H9 (cell line): Measurements from ENCODE around the gene SNAP47. TPM values are rescaled to one million over a fixed set of nuclear protein-coding genes. Genes with fewer than 3 reads are reported as not detected.

Source experiments
- DNase-seq: peaks from one replicate; pipeline ENCODE4 v3.0.0-alpha.2; 2017
- H2AFZ ChIP-seq: one replicate; pipeline ENCODE4 v1.6.1; 2013; ENCODE audit warnings: mild to moderate bottlenecking, low read length, control low read depth, moderate library complexity
- H2AK5ac ChIP-seq: 2 replicates; pipeline ENCODE4 v1.6.1; 2013; ENCODE audit warnings: low read length, control low read depth, mixed read lengths; ENCODE audit not compliant: insufficient read length
- H2BK120ac ChIP-seq: one replicate; pipeline ENCODE4 v1.6.1; 2013; ENCODE audit warnings: low read depth, mild to moderate bottlenecking, low read length, control low read depth, inconsistent platforms; ENCODE audit not compliant: poor library complexity, severe bottlenecking
- H2BK12ac ChIP-seq: 2 replicates; pipeline ENCODE4 v1.6.1; 2013; ENCODE audit warnings: low read length, control low read depth, mixed read lengths, low read depth; ENCODE audit not compliant: insufficient read length
- H2BK15ac ChIP-seq: 2 replicates; pipeline ENCODE4 v1.6.1; 2013; ENCODE audit warnings: low read depth, low read length, control low read depth
- H2BK20ac ChIP-seq: one replicate; pipeline ENCODE4 v1.6.1; 2013; ENCODE audit warnings: low read depth, mild to moderate bottlenecking, low read length, control low read depth, inconsistent platforms; ENCODE audit not compliant: poor library complexity, severe bottlenecking
- H2BK5ac ChIP-seq: 2 replicates; pipeline ENCODE4 v1.6.1; 2013; ENCODE audit warnings: low read length, control low read depth, mixed read lengths; ENCODE audit not compliant: insufficient read length
- H3K14ac ChIP-seq: 2 replicates; pipeline ENCODE4 v1.6.1; 2013; ENCODE audit warnings: low read length, control low read depth; ENCODE audit not compliant: insufficient read depth
- H3K18ac ChIP-seq: 2 replicates; pipeline ENCODE4 v1.6.1; 2013; ENCODE audit warnings: low read depth, mild to moderate bottlenecking, mixed read lengths, low read length, control low read depth; ENCODE audit not compliant: insufficient read length
- H3K23ac ChIP-seq: 2 replicates; pipeline ENCODE4 v1.6.1; 2013; ENCODE audit warnings: low read length, control low read depth, mixed read lengths, low read depth; ENCODE audit not compliant: insufficient read length
- H3K23me2 ChIP-seq: 2 replicates; pipeline ENCODE4 v1.6.1; 2013; ENCODE audit warnings: low read depth, mild to moderate bottlenecking, mixed read lengths, low read length, control low read depth; ENCODE audit not compliant: insufficient read length, poor library complexity, severe bottlenecking
- H3K27ac ChIP-seq: 2 replicates; pipeline ENCODE4 v1.5.1; 2013; ENCODE audit warnings: low read length, control low read depth, mixed read lengths, low read depth; ENCODE audit not compliant: insufficient read length
- H3K27me3 ChIP-seq: 2 replicates; pipeline ENCODE4 v1.6.1; 2013; ENCODE audit warnings: low read length, control low read depth, inconsistent platforms; ENCODE audit not compliant: insufficient read depth
- H3K4ac ChIP-seq: 2 replicates; pipeline ENCODE4 v1.6.1; 2013; ENCODE audit warnings: low read depth, mild to moderate bottlenecking, control low read depth, inconsistent platforms, low read length, moderate library complexity
- H3K4me1 ChIP-seq: 2 replicates; pipeline ENCODE4 v1.6.1; 2013; ENCODE audit warnings: low read length, control low read depth, inconsistent platforms; ENCODE audit not compliant: insufficient read depth
- H3K4me2 ChIP-seq: 2 replicates; pipeline ENCODE4 v1.6.1; 2013; ENCODE audit warnings: low read length, control low read depth, mixed read lengths; ENCODE audit not compliant: insufficient read length, insufficient read depth
- H3K56ac ChIP-seq: 2 replicates; pipeline ENCODE4 v1.6.1; 2013; ENCODE audit warnings: low read depth, mild to moderate bottlenecking, mixed read lengths, low read length, control low read depth; ENCODE audit not compliant: insufficient read length
- H3K79me1 ChIP-seq: 2 replicates; pipeline ENCODE4 v1.6.1; 2013; ENCODE audit warnings: low read depth, mild to moderate bottlenecking, moderate library complexity, low read length, control low read depth, inconsistent platforms; ENCODE audit not compliant: insufficient read depth, poor library complexity, severe bottlenecking
- H3K79me2 ChIP-seq: 2 replicates; pipeline ENCODE4 v1.6.1; 2013; ENCODE audit warnings: low read length, control low read depth, inconsistent platforms; ENCODE audit not compliant: insufficient read depth
- H3K9ac ChIP-seq: 2 replicates; pipeline ENCODE4 v1.6.1; 2013; ENCODE audit warnings: low read length, control low read depth, mixed read lengths; ENCODE audit not compliant: insufficient read length; ENCODE audit errors: extremely low read depth
- H3K9me3 ChIP-seq: one replicate; pipeline ENCODE4 v1.6.1; 2013; ENCODE audit warnings: low read depth, low read length, inconsistent platforms; ENCODE audit not compliant: control insufficient read depth
- H3T11ph ChIP-seq: one replicate; pipeline ENCODE4 v1.6.1; 2013; ENCODE audit warnings: mild to moderate bottlenecking, low read length, control low read depth, inconsistent platforms
- H4K20me1 ChIP-seq: one replicate; pipeline ENCODE4 v1.6.1; 2013; ENCODE audit not compliant: control insufficient read depth, insufficient read length, insufficient read depth
- H4K5ac ChIP-seq: 2 replicates; pipeline ENCODE4 v1.6.1; 2013; ENCODE audit warnings: low read depth, mild to moderate bottlenecking, mixed read lengths, low read length, control low read depth; ENCODE audit not compliant: insufficient read length
- H4K8ac ChIP-seq: replicated peaks from 2 replicates; pipeline ENCODE4 v1.6.1; 2013; ENCODE audit warnings: low read length, control low read depth, mixed read lengths, low read depth; ENCODE audit not compliant: insufficient read length
- H4K91ac ChIP-seq: 2 replicates; pipeline ENCODE4 v1.6.1; 2013; ENCODE audit warnings: low read depth, mild to moderate bottlenecking, moderate library complexity, mixed read lengths, low read length, control low read depth; ENCODE audit not compliant: insufficient read length
- H3K27ac Mint-ChIP-seq, 3 experiments: 2 replicates in 2 of 3; 3 replicates in 1 of 3; pipeline ENCODE4 v1.8.0; 2020 to 2021; ENCODE audit warnings: mixed read lengths in 3 of 3, mild to moderate bottlenecking in 1 of 3, moderate library complexity in 1 of 3
- H3K27me3 Mint-ChIP-seq: 2 replicates; pipeline ENCODE4 v1.8.0; 2021; ENCODE audit warnings: low read depth, mild to moderate bottlenecking, moderate library complexity, mixed read lengths
- H3K36me3 Mint-ChIP-seq, 3 experiments: 2 replicates in 2 of 3; 3 replicates in 1 of 3; pipeline ENCODE4 v1.8.0; 2020 to 2021; ENCODE audit warnings: low read depth in 3 of 3, mixed read lengths in 3 of 3; ENCODE audit not compliant: insufficient read depth in 1 of 3
- H3K4me1 Mint-ChIP-seq, 2 experiments: 2 replicates each; pipeline ENCODE4 v1.8.0; 2020; ENCODE audit warnings: mixed read lengths in 2 of 2
- H3K4me3 Mint-ChIP-seq, 2 experiments: 2 replicates in 1 of 2; 3 replicates in 1 of 2; pipeline ENCODE4 v1.8.0; 2020 to 2021; ENCODE audit warnings: mild to moderate bottlenecking in 2 of 2, mixed read lengths in 2 of 2, moderate library complexity in 1 of 2
- H3K9me3 Mint-ChIP-seq, 2 experiments: 2 replicates in 1 of 2; 3 replicates in 1 of 2; pipeline ENCODE4 v1.8.0; 2020; ENCODE audit warnings: mild to moderate bottlenecking in 2 of 2, mixed read lengths in 2 of 2, moderate library complexity in 1 of 2
- CTCF ChIP-seq: fragments of 200-600 bp; sonication (generic); conservative IDR thresholded peaks from 3 replicates; pipeline ENCODE4 v1.8.0; 2021; ENCODE audit warnings: antibody characterized with exemption, mild to moderate bottlenecking
- WGBS: extraction: QIAGEN DNeasy Blood & Tissue Kit; methylation state at CpG from one replicate; pipeline ENCODE4 v1.1.7; 2013; ENCODE audit warnings: missing lambda C conversion rate, low lambda C conversion rate, mixed read lengths; ENCODE audit not compliant: insufficient read length; ENCODE audit errors: extremely low coverage; 5-methylcytosine and 5-hydroxymethylcytosine counted together
- total RNA-seq: library from RNA; stranded (reverse); gene quantifications from 2 replicates; pipeline ENCODE4 v1.2.1, GENCODE V29; 2021

SNAP47 gene
- total RNA-seq, 1 experiment from 2014 or later: 44.1 TPM

GRCh38 chr1:227785094-227785804, 50.0 kb downstream of the SNAP47 start:
- Histone ChIP-seq H3K23me2 (peaks cover 15% of the 10 kb centered on the region), H3K27ac (no peak overlapping the region), H3K23ac (no peak overlapping the region), H4K8ac (no peak overlapping the region), H3K79me2 (no peaks in the 10 kb centered on the region), H2BK20ac (no peak overlapping the region), H4K91ac (no peak overlapping the region), H3K14ac (no peak overlapping the region), H3K18ac (no peak overlapping the region), H3K27me3 (peaks cover 5% of the 10 kb centered on the region; the same call in 1 of the 2 replicates), H2BK12ac (no peak overlapping the region), H3K4me1 (no peaks in the 10 kb centered on the region), H3K56ac (no peak overlapping the region), H2AK5ac (no peak overlapping the region), H3K9ac (no peak overlapping the region), H2BK120ac (no peak overlapping the region), H2BK15ac (no peak overlapping the region), H3T11ph (no peak overlapping the region), H3K9me3 (no peaks in the 10 kb centered on the region), H3K4me2 (no peak overlapping the region), H4K20me1 (no peaks in the 10 kb centered on the region), H2AFZ (no peak overlapping the region), H2BK5ac (no peak overlapping the region), H3K79me1 (no peaks in the 10 kb centered on the region), H3K4ac (no peak overlapping the region), H4K5ac (no peak overlapping the region)
- peaks cover 12 to 15% of the 10 kb centered on the region in 2 experiments for H3K4me1 Mint-ChIP-seq
- no CpG with 5 or more reads among the region's 13 CpGs for whole genome bisulfite sequencing
- no peak for TF ChIP-seq CTCF
- H3K36me3 Mint-ChIP-seq: peaks cover 0 to 7% (median 5%) of the 10 kb centered on the region in 3 experiments; a peak in 3 of 7 replicates
- H3K4me3 Mint-ChIP-seq: no peak overlapping the region
- H3K27me3 Mint-ChIP-seq: peaks cover 38% of the 10 kb centered on the region
- DNase-seq: no peak
- H3K9me3 Mint-ChIP-seq: no peaks in the 10 kb centered on the region
- no peak overlapping the region for H3K27ac Mint-ChIP-seq
